Adrenal gland (tissue), 12 donors: ENCODE results near the gene TNFAIP8L1. TPM values are rescaled to one million over a fixed set of nuclear protein-coding genes. Genes with fewer than 3 reads are reported as not detected.
"Not testable (repeated sequence)": the region's sequence is repeated elsewhere in the genome, so short reads cannot be mapped to it uniquely, and the experiment has no call there.

Experiments
- DNase-seq, 7 donors: peaks; one replicate each; pipeline ENCODE4 v3.0.0-alpha.2; 2019 to 2020
- H3K27ac ChIP-seq, 5 donors: fragments of 200-600 bp; sonication (generic) in 4 of 5; 1 replicate in 3 of 5; 2 replicates in 2 of 5; pipeline versions ENCODE4 v1.5.1 to v1.8.0; 2016 to 2020; ENCODE audit warnings: mild to moderate bottlenecking in 1 of 5
- H3K27me3 ChIP-seq: fragments of 200-600 bp; 2 replicates; pipeline ENCODE4 v1.8.0; 2021
- H3K36me3 ChIP-seq, 2 donors: fragments of 200-600 bp; replicated peaks in 1 of 2; 1 replicate in 1 of 2; 2 replicates in 1 of 2; pipeline versions ENCODE4 v1.5.1 to v1.8.0; 2018 to 2022
- H3K4me1 ChIP-seq, 2 donors: fragments of 200-600 bp; replicated peaks in 1 of 2; 1 replicate in 1 of 2; 2 replicates in 1 of 2; pipeline versions ENCODE4 v1.5.1 to v1.8.0; 2018 to 2021
- H3K4me3 ChIP-seq, 4 donors: fragments of 200-600 bp; sonication (generic) in 3 of 4; one replicate each; pipeline ENCODE4 v1.5.1; 2016 to 2018
- H3K9me3 ChIP-seq, 3 donors: fragments of 200-600 bp; sonication (generic) in 1 of 3; replicated peaks in 1 of 3; 1 replicate in 2 of 3; 2 replicates in 1 of 3; pipeline versions ENCODE4 v1.5.1 to v1.8.0; 2016 to 2021
- POLR2A ChIP-seq, 2 donors: fragments of 450-650 bp; IDR thresholded peaks; one replicate each; pipeline ENCODE4 v1.6.1; 2017; ENCODE audit warnings: antibody characterized with exemption in 2 of 2, mild to moderate bottlenecking in 2 of 2, moderate library complexity in 1 of 2
- WGBS, 4 donors: extraction: QIAGEN DNeasy Blood & Tissue Kit in 2 of 4; methylation state at CpG; one replicate each; pipeline versions ENCODE4 v1.1.5 to v1.1.7; 2013 to 2017; 5-methylcytosine and 5-hydroxymethylcytosine counted together
- intact Hi-C, 2 donors: fragments of 100-400 bp; cut with DNase I; formaldehyde crosslinking; loops; one replicate each; pipeline versions ENCODE4 v1.14.1 to v1.15.0; 2022 to 2023
- polyA plus RNA-seq, 3 donors: library from polyadenylated mRNA; stranded (reverse); fragments of 200-250 nt in 2 of 3; fragments of 350-450 nt in 1 of 3; fragmentation: Illumina TruSeq in 1 of 3; extraction: RNeasy Lipid Tissue Mini Kit (QIAGEN cat#74804) in 1 of 3; gene quantifications; one replicate each; pipeline ENCODE4 v1.2.3, GENCODE V29; 2013 to 2014
- total RNA-seq, 9 donors: library from RNA; depleted of rRNA in 4 of 9; stranded (reverse); fragments of >200 nt in 4 of 9; fragments of 120-200 nt in 1 of 9; fragmentation: NEBNext Ultra II Directional in 1 of 9; extraction: Animal tissue kit (Norgen Biotek cat#: 25700) in 1 of 9; gene quantifications; one replicate each; pipeline versions ENCODE4 v1.1.0 to v1.2.4, GENCODE V29; 2013 to 2023
- TF ChIP-seq, protein P1 (sequence below), 6 experiments: fragments of 450-650 bp in 4 of 6; fragments of 200-600 bp in 2 of 6; sonication (generic) in 1 of 6; IDR thresholded peaks; 1 replicate in 5 of 6; 2 replicates in 1 of 6; pipeline versions ENCODE4 v1.5.1 to v1.8.0; 2016 to 2021; ENCODE audit warnings: antibody characterized with exemption in 6 of 6, mild to moderate bottlenecking in 2 of 6, moderate library complexity in 1 of 6
- donor health status: healthy with polysubstance abuse.
- donor health status: Bipolar disorder and iron deficiency.
- donor health status: DM: yes; HTN: yes; CAD: no.
- donor health status: DM: no; HTN: no; CAD: no.
- donor health status: DM: no; HTN: no; CAD: no.
- donor health status: DM: yes; HTN: yes; CAD: no.

TNFAIP8L1 gene
- total and polyA plus RNA-seq, 12 donors = 2.6 to 13.8 (median 5.5) TPM

DNA sequence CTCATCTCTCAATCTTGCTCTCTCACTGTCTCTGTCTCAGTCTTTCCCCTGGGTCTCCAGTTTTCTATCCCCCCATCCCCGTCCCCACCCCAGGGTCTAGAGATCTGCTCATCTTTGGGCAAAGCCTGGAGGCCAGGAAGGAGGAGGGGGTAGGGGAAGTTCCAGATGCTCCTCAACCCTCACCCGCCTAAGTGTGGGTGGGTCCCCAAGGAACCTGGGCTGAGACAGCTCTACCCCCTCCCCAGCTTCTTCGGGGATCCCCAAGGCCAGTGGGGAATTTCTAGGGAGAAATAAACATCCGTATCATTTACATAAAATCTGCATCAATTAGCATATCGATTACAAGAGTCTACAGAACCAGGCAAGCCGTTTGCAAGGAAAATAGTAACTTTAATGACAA lies 48.0 kb upstream of the TNFAIP8L1 start:
- WGBS, 4 donors = 56 to 69% (median 63%) methylated on average over 6 of the region's 6 CpGs
- TF ChIP-seq, protein P1, sequence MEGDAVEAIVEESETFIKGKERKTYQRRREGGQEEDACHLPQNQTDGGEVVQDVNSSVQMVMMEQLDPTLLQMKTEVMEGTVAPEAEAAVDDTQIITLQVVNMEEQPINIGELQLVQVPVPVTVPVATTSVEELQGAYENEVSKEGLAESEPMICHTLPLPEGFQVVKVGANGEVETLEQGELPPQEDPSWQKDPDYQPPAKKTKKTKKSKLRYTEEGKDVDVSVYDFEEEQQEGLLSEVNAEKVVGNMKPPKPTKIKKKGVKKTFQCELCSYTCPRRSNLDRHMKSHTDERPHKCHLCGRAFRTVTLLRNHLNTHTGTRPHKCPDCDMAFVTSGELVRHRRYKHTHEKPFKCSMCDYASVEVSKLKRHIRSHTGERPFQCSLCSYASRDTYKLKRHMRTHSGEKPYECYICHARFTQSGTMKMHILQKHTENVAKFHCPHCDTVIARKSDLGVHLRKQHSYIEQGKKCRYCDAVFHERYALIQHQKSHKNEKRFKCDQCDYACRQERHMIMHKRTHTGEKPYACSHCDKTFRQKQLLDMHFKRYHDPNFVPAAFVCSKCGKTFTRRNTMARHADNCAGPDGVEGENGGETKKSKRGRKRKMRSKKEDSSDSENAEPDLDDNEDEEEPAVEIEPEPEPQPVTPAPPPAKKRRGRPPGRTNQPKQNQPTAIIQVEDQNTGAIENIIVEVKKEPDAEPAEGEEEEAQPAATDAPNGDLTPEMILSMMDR (IDR thresholded peaks at IDR 0.05) = no peak
- no peak for TF ChIP-seq POLR2A (IDR thresholded peaks at IDR 0.05)

DNA sequence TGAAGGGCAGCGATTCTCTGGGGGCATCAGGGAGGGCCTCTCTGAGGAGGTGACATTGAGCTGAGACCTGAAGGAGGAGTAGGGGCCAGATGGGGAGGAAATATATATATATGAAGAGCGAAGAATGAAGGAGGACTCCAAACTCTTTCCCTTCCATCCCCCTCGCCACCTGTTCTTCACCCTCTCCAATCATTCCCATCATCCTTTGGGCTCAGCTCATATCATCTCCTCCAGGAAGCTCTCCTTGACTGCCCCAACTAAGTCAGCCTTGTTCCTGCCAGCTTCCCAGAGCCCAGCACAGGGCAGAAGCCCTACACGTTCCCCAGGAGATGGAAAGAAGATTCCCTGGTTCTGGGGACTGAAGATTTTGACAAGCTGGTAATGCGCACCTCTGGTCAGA lies 46.9 kb upstream of the TNFAIP8L1 start:
- intact Hi-C loops = no loop called here
- H3K36me3 ChIP-seq = no peaks in the 10 kb centered on the region
- no peaks in the 10 kb centered on the region for H3K9me3 ChIP-seq
- H3K27me3 ChIP-seq = no peaks in the 10 kb centered on the region
- no peak overlapping the region for H3K27ac ChIP-seq
- H3K4me1 ChIP-seq = peaks cover 4 to 10% of the 10 kb centered on the region in 2 donors
- TF ChIP-seq POLR2A (IDR thresholded peaks at IDR 0.05) = no peak
- TF ChIP-seq, protein P1 (IDR thresholded peaks at IDR 0.05) = no peak
- WGBS, 4 donors = 66 to 84% (median 74%) methylated on average over 4 to 5 of the region's 5 CpGs
- no peak overlapping the region for H3K4me3 ChIP-seq
- DNase-seq = no peak

More for the DNA sequence above, 48.0 kb upstream of the TNFAIP8L1 start:
- no peaks in the 10 kb centered on the region for H3K27me3 ChIP-seq
- no peak for DNase-seq
- no peak overlapping the region for H3K4me3 ChIP-seq
- no peak overlapping the region for H3K27ac ChIP-seq
- intact Hi-C loops = no loop called here
- no peaks in the 10 kb centered on the region for H3K9me3 ChIP-seq
- peaks cover 4 to 6% of the 10 kb centered on the region in 2 donors for H3K4me1 ChIP-seq
- H3K36me3 ChIP-seq = no peaks in the 10 kb centered on the region

DNA sequence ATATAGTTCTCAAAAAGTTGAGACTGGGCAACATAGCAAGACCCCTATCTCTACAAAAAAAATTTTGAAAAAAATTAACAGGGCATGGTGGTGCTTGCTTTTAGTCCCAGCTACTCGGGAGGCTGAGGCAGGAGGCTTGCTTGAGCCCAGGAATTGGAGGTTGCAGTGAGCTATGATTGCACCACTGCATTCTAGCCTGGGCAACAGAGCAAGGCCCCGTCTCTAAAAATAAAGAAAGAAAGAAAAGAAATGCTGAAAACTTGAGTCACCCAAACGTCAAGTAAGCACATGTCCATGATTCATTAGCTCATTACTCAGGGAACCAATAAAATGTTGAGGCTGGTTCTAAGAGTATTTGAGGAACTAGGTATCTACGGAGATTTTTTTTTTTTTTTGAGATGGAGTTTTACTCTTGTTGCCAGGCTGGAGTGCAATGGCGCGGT lies 45.9 kb upstream of the TNFAIP8L1 start:
- intact Hi-C loops = no loop called here
- Histone ChIP-seq H3K4me1 (peaks cover 4 to 11% of the 10 kb centered on the region in 2 donors), H3K27me3 (no peaks in the 10 kb centered on the region), H3K36me3 (no peaks in the 10 kb centered on the region), H3K4me3 (no peak overlapping the region), H3K9me3 (no peaks in the 10 kb centered on the region), H3K27ac (peak overlapping the region in 2 of 5 donors; percentile 7 to 23)
- 33 to 45% (median 37%) methylated on average over 6 of the region's 6 CpGs for WGBS, 4 donors
- TF ChIP-seq, protein P1 (IDR thresholded peaks at IDR 0.05) = no peak
- TF ChIP-seq POLR2A (IDR thresholded peaks at IDR 0.05) = no peak
- DNase-seq = peak in 1 of 7 donors; percentile 36

DNA sequence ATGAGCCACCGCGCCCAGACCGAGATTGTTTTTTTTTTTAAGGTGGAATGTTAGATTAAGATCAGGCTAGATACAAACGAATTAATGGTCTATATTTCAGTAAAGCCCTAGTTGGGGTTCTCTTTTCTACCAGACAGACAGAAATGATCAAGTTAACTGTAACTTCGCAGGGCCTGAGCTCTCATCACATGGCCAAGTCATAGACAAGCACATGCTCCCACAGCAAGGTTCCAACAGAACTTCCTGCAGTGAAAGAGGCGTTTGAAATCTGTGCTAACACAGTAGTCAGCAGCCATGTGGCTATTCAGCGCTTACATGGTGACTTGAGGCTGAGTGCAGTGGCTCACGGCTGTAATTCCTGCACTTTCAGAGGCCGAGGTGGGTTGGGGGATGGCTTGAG lies 45.1 kb upstream of the TNFAIP8L1 start:
- 61 to 68% (median 64%) methylated on average over 9 of the region's 9 CpGs for WGBS, 4 donors
- intact Hi-C loops = no loop called here
- Histone ChIP-seq H3K9me3 (no peaks in the 10 kb centered on the region), H3K4me1 (peaks cover 4 to 11% of the 10 kb centered on the region in 2 donors), H3K27ac (peak overlapping the region in 3 of 5 donors; percentile 7 to 46 (median 23)), H3K4me3 (no peak overlapping the region), H3K27me3 (no peaks in the 10 kb centered on the region), H3K36me3 (no peaks in the 10 kb centered on the region)
- DNase-seq = no peak
- TF ChIP-seq, protein P1 (IDR thresholded peaks at IDR 0.05) = no peak
- TF ChIP-seq POLR2A (IDR thresholded peaks at IDR 0.05) = no peak

DNA sequence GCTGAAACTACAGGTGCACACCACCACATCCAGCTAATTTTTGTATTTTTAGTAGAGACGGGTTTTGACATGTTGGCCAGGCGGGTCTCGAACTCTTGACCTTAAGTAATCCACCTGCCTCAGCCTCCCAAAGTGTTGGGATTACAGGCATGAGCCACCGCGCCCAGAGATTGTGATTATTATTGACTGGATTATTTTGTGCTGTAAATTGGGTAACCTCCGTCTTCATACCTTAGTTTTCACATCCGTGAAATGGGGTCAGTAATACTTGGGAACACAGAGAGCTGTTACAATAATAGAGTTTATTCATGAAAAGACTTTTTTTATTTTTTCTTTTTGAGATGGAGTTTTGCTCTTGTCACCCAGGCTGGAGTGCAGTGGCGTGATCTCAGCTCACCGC lies 44.2 kb upstream of the TNFAIP8L1 start:
- 93 to 95% (median 94%) methylated on average over 9 of the region's 9 CpGs for WGBS, 4 donors
- H3K36me3 ChIP-seq, DNase-seq, intact Hi-C loops, H3K4me3 ChIP-seq, H3K9me3 ChIP-seq, H3K27me3 ChIP-seq: not testable (repeated sequence)
- Histone ChIP-seq H3K27ac (peak overlapping the region in 1 of 5 donors; percentile 22), H3K4me1 (peaks cover 4 to 11% of the 10 kb centered on the region in 2 donors)
